NCI-H2081 treated with DMSO at 0.1 percent for 48 hours (cell line): ENCODE results near the gene EPHA6.
A peak's percentile ranks its signal among the peaks of the same experiment; 100 is the strongest.
"Not testable (repeated sequence)": the region's sequence is repeated elsewhere in the genome, so short reads cannot be mapped to it uniquely, and the experiment has no call there.

ENCODE experiments used
- DNase-seq: peaks from one replicate; lab custom pipeline; 2025; lab: John Stamatoyannopoulos, UW

The EPHA6 gene

DNA sequence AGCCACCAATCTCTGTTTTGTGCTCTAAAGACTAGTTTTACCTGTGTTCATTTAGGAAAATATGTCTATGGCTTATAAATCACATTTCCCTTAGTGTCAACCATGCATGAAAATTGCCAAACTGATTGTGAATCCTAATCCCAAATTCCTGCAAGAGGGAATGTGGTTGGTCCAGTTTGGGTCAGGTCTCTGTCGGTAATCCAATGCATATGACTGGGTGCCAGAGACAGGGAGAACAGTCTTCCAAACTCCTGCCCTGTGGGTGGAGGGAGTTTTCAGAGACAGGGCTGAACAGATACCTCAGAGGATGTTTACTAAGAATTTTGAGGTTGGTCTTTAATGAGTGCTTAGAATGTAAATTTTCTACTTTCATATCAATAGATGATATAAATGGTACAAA, 649.6 kb downstream of the EPHA6 start:
- DNase-seq, result no peak

DNA sequence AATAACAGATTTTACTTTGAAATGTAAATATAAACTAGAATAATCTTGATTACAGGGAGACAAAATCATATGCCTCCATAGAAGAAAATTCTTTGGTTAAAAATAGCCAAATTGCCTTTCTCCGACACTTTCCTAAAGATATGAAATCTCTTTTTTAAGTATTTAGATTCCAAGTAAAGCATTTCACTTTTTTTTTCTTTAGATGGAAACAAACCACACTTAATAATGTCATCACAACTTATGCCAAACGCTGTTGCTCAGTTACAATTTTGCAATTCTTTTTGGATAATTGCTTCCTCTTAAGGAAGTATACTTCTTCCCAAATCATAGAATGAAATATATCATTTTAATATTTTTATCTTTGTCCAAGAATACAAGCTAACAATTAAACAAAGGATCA, 656.1 kb downstream of the EPHA6 start:
- no peak for DNase-seq

DNA sequence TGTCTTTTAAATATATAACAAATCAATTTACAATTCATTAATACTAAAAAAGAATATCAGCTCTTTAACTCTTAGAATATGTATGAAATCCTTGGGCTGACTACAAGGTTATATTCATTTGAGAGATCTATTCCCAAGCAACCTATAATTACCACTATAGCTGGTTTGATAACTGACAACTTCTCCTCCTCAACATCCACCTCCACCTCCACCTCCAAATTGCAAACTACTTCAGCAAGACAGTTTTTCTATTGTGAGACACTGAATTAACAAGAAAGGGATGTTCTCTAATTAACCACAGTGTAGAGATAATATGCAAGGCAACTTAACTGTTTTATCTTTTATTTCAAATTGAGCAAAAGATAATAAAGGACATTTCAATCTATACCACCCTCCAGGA, 665.3 kb downstream of the EPHA6 start:
- no peak for DNase-seq

DNA sequence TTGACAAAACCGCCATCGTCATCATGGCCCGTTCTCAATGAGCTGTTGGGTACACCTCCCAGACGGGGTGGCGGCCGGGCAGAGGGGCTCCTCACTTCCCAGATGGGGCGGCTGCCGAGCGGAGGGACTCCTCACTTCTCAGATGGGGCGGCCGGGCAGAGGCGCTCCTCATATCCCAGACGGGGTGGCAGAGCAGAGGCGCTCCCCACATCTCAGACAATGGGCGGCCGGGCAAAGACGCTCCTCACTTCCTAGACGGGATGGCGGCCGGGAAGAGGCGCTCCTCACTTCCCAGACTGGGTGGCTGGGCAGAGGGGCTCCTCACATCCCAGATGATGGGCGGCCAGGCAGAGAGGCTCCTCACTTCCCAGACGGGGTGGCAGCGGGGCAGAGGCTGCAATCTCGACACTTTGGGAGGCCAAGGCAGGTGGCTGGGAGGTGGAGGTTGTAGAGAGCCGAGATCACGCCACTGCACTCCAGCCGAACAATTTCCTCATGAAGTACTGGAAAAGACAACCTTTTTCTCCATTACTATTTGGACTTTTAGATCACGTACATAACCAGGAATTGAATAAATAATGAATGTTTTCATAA, 666.4 kb downstream of the EPHA6 start:
- not testable (repeated sequence) for DNase-seq

DNA sequence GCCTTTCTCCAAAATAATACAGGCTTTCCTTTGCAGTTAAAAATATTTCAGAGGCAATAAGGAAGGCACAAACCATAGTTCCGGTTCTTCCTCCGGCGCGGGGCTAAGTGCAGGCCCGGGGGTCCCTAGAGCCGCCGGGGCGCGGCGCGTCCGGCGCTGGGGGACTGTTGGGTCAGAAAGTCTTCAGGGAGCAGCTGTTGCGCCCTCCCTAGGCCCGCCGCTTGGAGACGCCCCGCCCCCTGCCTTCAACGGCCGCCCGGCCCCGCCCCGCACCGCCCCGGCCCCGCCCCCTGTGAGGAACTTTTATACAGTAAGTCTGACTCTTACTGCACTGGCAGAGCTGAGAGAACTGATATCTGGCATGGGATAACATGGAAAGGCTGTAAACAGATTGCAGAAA, 667.0 kb downstream of the EPHA6 start:
- DNase-seq, result no peak

DNA sequence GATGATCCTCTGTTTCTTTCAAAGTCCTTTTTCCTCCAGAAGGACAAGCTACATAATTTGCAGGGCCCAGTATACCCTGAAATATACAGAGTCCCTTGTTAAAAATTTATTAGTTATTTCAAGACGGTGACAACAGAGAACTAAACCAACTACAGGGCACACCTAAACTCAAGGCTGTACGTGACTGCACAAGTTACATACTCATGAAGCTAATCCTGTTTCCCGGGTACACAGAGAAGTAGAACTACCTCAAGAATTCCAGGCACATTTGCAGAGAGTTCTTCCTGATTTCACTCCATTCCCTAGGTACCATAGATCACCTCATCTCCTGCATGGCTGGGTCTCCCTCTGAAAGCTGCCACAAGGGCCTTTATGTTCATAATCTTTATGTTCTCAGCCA, 670.8 kb downstream of the EPHA6 start:
- no peak for DNase-seq

DNA sequence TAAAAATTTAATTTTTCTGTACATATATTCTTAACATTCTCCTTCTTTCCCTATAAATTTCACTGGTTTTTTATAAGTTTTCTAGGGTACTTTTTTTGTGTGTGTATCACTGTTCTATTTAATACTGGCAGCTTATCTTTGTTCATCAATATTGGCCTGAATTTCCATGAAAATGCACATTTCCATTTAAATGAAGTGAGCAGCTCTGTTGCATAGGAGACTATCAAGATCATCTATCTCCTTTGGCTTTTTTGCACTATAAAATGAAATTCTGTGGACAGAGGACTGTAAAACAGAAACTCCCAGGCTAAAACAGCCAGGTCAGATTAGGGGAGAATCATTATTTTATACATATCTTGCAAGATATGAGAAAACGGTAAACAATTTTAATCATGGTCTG, 673.2 kb downstream of the EPHA6 start:
- DNase-seq, result no peak

DNA sequence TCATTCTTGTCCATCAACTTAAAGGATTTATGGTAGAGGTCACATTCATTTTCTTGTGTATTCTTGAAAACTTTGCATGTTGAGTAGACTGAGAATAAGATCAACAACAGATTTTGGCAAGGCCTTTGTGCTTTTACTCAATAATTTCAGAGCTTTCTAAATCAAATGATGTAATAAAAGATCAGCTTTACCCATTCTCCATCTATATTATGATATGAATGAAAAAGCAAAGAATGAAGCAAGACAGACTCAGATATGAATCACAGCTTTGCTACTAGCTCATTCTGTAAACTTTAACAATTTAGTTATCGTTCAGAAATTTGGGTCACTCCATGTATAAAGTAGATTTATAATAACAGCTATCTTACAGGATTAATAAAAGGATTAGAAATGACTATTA, 674.3 kb downstream of the EPHA6 start:
- DNase-seq, result no peak

DNA sequence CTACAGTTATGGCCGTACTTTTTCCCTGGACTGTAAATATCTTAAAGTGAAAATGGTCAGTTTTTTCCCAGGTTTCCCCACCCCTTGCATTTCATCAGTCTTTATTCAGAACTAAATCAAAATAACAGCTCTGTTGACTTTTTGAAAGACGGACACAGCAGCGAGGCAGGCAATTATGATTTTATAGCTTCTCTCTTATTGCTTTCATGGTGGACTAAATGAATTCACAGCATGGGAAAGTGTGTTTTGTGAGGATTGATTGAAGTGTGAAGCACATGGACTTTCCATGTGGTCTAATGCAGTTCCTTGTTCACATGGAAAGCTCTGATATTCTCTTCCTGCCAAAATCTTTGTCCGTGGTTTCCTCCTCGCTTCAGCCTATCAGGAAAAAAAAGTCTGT, 681.5 kb downstream of the EPHA6 start:
- DNase-seq, result no peak

DNA sequence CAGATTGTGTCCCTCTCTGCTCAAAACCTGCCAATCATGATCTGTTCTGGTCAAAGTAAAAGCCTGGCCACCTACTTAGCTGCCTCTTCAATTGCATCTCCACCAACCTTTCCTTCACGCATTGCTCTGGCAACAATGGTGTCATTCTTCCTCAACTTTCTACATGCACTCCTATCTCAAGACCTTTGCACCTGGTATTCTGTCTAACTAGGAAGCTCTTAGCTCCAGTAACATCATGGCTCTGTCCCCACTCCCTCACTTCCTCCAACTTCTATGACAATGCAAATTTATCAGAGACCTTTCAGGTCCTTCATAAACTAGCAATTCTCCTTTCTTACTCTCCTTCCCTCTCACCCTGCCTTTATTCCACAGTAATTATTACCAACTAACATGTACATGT, 682.7 kb downstream of the EPHA6 start:
- DNase-seq, result no peak

DNA sequence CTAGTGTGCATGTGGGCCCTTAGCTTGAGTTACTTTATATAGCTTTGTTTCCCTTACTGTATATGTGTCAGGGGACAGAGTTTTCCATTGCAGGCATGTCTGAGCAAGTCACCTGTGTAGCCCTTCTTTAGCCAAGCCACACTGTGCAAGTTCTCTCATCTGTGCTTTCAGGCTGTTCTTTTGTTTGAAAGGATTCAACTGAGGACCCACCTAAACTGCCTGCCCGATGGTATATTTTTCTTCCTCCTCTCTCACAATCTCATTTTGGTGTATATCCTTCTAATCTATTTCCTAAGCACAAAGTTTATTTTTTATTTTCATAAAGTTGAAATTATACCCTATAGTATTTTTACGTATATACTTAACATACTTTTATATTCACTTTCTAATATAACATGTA, 690.1 kb downstream of the EPHA6 start:
- DNase-seq, result no peak

DNA sequence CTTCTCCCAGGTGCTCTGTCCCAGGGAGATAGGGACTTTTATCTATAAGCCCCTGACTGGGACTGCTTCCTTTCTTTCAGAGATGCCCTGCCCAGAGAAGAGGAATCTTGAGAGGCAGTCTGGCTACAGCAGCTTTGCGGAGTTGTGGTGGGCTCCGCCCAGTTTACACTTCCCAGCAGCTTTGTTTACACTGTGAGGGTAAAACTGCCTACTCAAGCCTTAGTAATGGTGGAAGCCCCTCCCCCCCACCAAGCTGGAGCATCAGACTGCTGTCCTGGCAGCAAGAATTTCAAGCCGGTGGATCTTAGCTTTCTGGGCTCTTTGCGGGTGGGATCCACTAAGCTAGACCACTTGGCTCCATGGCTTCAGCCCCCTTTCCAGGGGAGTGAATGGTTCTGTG, 696.4 kb downstream of the EPHA6 start:
- no peak for DNase-seq

DNA sequence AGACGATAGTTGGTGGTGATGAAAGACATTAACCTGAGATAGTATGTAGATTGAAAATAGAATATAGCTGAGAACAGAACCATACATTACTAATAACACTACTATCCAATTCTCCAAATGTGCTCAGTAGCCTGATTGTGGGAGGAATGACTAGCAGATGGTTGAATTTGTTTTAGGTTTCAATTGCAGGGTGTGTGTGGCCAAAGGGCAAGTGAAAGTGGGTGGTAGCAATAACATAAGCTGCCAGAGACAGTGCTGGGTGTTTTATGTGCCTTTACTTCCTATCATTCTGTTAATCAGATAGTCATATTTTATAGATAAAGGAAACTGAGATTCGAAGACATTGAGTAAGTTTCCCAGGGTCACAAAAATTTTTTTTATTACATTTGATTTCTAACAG, 700.7 kb downstream of the EPHA6 start:
- no peak for DNase-seq

DNA sequence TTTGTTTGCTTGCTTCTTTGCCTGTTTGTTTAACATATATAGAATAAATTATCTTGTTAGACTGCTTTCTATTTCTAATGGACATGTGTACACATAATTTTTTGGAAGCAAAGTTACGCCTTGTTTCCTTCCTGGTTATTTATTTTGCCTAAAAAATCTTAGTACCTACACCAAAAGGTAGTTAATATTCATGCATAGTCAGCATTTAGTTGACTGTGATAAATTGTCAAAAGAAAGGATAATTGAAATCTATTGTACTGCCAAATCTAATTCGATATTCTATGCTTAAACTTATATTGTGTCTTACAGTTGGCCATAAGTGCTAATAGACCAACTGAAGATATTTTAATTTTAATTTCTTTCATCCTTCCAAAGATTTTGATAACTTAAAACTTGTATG, 716.3 kb downstream of the EPHA6 start:
- no peak for DNase-seq

DNA sequence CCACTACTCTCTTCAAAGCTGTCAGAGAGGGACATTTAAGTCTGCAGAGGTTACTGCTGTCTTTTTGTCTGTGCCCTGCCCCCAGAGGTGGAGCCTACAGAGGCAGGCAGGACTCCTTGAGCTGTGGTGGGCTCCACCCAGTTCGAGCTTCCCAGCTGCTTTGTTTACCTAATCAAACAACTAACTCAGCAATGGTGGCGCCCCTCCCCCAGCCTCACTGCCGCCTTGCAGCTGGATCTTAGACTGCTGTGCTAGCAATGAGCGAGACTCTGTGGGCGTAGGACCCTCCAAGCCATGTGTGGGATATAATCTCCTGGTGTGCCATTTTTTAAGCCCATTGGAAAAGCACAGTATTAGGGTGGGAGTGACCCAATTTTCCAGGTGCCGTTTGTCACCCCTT, 733.2 kb downstream of the EPHA6 start:
- not testable (repeated sequence) for DNase-seq

DNA sequence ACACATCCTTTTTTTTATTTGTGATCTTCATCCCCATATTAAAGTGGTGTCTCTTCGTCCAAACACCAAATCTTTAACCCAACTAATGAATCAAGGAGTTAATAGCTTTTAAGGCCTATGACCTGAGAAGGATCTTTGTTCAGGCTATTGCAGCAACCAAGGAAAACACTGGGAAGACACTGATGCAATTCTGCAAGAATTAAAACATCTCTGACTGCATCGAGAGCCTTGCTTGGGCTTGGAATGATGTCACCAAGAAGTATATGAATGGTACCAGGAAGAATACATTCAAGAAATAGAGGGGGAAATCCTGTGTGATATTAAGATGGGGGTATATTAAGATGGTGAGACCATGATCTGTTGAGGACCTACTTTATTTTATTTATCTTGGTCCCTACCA, 736.0 kb downstream of the EPHA6 start:
- DNase-seq, result no peak

DNA sequence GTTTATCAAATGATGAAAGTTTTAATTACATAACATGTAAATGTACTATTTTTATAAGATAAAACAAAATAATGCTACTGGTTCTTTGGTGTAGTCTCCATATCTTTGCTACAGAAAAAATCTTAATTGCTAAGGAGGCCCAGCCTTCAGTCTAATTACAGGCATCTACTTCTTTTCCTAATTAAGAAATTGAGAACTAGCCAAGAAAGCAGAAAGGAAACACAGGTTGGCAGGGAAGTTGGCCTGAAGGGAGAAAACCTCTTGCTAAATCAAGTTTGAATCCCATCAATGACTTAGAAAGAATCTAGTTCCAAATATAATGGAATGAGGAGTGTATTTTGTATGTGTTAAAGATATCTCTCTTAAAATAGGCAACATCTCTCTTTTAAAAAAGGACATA, 737.8 kb downstream of the EPHA6 start:
- DNase-seq, result no peak

DNA sequence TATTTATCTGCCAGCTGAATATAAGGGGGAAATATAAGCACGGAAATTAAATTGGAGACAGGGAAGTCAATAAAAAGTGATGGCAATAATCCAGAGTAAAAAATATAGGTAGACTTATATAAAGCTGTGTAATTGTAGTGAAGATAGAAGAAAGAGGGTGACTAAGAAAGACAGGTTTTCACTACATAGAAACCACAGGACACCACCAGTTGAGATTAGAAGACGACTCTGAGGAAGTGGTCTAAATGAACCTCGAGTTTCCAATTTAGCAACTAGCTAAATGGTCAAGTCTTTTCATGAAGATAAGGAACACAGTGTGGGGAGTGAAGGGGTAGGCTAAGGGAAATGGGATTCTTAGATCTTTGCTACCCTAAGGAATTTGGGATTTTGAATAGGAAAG, 761.3 kb downstream of the EPHA6 start:
- no peak for DNase-seq

DNA sequence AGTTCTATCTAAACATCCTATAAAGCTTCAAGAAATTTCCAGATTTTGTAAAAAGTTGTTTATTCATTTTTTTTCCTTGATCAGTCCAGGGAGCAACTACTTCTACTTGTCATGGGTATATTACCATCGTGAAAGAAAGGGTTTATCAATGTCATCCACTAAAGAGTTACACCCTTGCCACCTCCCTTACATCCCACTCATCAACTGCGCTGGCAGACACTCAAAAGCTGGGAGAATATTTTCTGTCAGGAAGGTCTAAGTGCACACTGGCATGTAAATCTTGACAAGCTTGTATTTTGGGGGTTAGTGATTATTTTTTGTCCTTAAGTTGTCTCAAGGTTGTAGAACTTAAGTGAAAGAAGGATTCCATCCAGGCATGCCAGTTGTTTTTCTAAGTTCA, 761.8 kb downstream of the EPHA6 start:
- no peak for DNase-seq

DNA sequence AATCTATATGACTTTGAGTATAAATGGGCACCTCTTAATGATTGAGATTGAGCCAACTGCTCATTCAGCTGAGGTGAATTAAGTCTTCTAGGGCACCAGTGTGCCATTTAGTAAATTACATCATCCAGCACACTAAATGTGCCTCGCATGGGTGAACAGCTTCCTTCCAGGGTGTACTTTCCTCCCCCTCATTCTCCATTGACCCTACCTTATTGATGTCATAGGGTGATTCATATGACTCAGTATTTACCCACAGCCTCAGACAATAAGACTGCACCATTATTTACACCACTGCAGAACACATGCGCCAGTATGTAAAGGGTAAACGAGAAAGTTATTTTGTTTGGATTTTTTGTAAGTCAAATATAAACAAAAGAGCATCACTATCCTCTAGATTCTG, 765.0 kb downstream of the EPHA6 start:
- peak; percentile 96 for DNase-seq

DNA sequence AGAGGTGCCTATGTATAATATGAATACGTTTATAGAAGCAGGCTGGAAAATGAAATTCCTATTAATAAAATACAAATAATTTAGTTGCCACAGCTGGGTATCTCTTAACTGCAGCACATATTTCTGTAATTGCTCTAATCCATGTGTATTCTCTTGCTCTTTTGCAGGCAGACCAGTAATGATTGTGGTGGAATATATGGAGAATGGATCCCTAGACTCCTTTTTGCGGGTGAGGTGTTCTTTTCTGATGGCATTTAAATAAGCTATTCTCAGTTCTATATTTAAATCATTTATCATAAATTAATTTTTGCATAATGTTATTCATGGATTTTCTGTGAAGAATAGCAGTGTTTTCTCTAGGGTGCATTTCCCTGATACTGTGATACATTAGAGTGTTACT, 796.2 kb downstream of the EPHA6 start:
- no peak for DNase-seq

DNA sequence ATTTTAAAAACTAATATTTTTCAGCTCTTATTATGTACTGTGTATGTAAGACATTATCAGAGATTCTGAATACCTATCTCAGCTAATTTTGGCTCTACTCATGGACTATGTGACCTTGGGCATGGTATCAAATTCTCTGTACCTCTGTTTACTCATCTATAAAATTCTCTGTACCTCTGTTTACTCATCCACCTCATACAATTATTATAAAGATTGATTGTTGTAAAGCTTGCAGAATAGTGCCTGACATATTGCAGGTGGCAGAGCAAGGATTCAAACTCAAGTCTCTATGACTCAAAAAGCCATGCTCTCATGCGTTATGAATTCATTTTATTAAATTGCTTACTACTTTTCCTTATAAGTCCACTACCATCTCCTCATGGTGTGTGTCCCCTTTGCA, 798.2 kb downstream of the EPHA6 start:
- peak; percentile 91 for DNase-seq

DNA sequence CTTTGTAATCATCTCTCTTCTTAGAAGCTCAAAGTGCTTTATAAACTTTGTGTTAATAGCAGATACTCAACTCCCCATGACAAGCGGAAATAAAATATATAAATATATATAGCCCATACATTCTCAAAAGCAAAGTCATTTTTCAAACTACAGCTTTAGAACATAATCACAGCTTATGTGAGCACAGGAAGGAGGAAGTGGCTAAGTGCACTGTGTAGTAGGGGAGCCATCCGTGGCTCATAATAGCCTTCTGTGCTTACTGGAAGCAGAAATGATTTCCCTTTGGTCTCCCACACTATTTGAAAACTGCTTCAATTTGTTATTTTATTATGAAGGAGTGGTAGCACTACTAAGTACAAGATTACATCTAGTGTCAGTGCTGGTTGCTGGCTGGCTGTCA, 798.7 kb downstream of the EPHA6 start:
- DNase-seq, result peak; percentile 77

DNA sequence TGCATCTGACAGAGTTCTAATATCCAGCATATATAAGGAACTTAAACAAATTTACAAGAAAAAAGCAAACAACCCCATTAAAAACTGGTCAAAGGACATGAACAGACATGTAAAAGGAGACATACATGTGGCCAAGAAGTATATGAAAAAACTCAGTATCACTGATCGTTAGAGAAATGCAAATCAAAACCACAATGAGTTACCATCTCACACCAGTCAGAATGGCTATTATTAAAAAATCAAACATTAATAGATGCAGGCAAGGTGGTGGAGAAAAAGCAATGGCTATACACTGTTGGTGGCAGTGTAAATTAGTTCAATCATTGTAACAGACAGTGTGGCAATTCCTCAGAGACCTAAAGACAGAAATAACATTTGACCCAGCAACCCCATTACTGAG, 806.1 kb downstream of the EPHA6 start:
- DNase-seq, result not testable (repeated sequence)

DNA sequence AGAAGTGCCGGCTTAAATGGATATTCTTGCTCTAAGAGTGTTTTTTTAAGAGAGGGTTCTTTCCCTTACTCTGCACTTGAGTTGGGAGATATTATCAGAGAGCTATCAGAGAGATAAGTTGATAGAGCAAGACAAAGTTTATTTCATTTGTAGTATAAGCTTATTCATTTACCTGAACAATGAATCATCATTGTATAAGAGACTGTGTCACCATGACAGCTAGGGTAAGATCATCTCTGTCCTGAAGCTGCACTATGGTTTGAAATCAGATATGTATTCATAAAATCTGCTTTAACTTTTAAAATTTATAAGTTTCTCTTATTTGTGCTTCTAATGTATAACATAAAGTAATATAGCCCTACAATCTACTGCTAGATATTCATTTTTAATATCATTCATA, 822.1 kb downstream of the EPHA6 start:
- no peak for DNase-seq
